Endothelial cell of umbilical vein (primary cell): ENCODE measurements around the gene B4GALT5. TPM values are rescaled to one million over a fixed set of nuclear protein-coding genes. Genes with fewer than 3 reads are reported as not detected.

ENCODE experiments used
- BruUV-seq: library from RNA; stranded (reverse); fragments of 400-500 nt; replicated peaks from 2 replicates; lab custom pipeline; 2021; lab: Mats Ljungman, UMichigan
- CTCF ChIA-PET: fragments of 300-600, 350-600 bp; sonication (Branson Sonifier 250); formaldehyde crosslinking; loops from one replicate; lab custom pipeline; 2021; ENCODE audit warnings: antibody characterized with exemption, inconsistent platforms; lab: Charles Lee
- POLR2A ChIA-PET: fragments of 300-600, 350-600 bp; sonication (Branson Sonifier 250); formaldehyde crosslinking; loops from one replicate; lab custom pipeline; 2021; ENCODE audit warnings: antibody characterized with exemption, inconsistent platforms; lab: Charles Lee
- DNase-seq: peaks from one replicate; pipeline ENCODE4 v3.0.0-alpha.2; 2011; ENCODE audit warnings: low read depth, low spot score
- FAIRE-seq: peaks from 2 replicates; lab custom pipeline; 2011; peaks lifted over from hg19 to GRCh38; lab: Jason Lieb, UNC
- H2AFZ ChIP-seq: 2 replicates; pipeline ENCODE4 v1.6.0; 2012; ENCODE audit warnings: low read depth, low read length, control low read depth, inconsistent platforms
- H3K27ac ChIP-seq: 2 replicates; pipeline ENCODE4 v1.5.1; 2011; ENCODE audit warnings: low read depth, mild to moderate bottlenecking, control low read depth, low read length, moderate library complexity; ENCODE audit not compliant: insufficient read depth
- H3K27me3 ChIP-seq, 2 experiments: 2 replicates each; pipeline versions ENCODE4 v1.6.0 to v1.6.1; 2011; ENCODE audit warnings: low read length in 2 of 2, mixed read lengths in 1 of 2; ENCODE audit not compliant: control insufficient read depth in 2 of 2, insufficient read depth in 2 of 2
- H3K36me3 ChIP-seq, 2 experiments: 2 replicates in 1 of 2; 3 replicates in 1 of 2; pipeline ENCODE4 v1.5.1; 2011; ENCODE audit warnings: low read length in 2 of 2, mild to moderate bottlenecking in 1 of 2, moderate library complexity in 1 of 2; ENCODE audit not compliant: control insufficient read depth in 2 of 2, insufficient read depth in 2 of 2; ENCODE audit errors: extremely low read depth in 1 of 2
- H3K4me1 ChIP-seq: 3 replicates; pipeline ENCODE4 v1.5.1; 2011; ENCODE audit warnings: mild to moderate bottlenecking, low read length; ENCODE audit not compliant: control insufficient read depth, insufficient read depth; ENCODE audit errors: extremely low read depth
- H3K4me2 ChIP-seq: 2 replicates; pipeline ENCODE4 v1.6.1; 2011; ENCODE audit warnings: low read length, control low read depth, mixed read lengths; ENCODE audit not compliant: insufficient read depth
- H3K4me3 ChIP-seq, 3 experiments: fragments of 200-600 bp in 1 of 3; sonication (generic), shearing (Covaris generic) in 1 of 3; replicated peaks in 1 of 3; 2 replicates each; pipeline ENCODE4 v1.5.1; 2011 to 2016; ENCODE audit warnings: control low read depth in 3 of 3, low read length in 3 of 3, mild to moderate bottlenecking in 2 of 3, inconsistent platforms in 1 of 3, low read depth in 1 of 3, moderate library complexity in 1 of 3; ENCODE audit not compliant: insufficient read depth in 1 of 3
- H3K79me2 ChIP-seq: 2 replicates; pipeline ENCODE4 v1.6.0; 2012; ENCODE audit warnings: low read length, inconsistent platforms; ENCODE audit not compliant: control insufficient read depth, insufficient read depth
- H3K9ac ChIP-seq: replicated peaks from 2 replicates; pipeline ENCODE3; 2011; ENCODE audit warnings: low read length, control low read depth; ENCODE audit not compliant: insufficient read depth; ENCODE audit errors: extremely low read depth
- H3K9me1 ChIP-seq: replicated peaks from 3 replicates; pipeline ENCODE4 v1.6.0; 2011; ENCODE audit warnings: mild to moderate bottlenecking, low read length; ENCODE audit not compliant: control insufficient read depth, insufficient read depth; ENCODE audit errors: extremely low read depth
- H3K9me3 ChIP-seq: replicated peaks from 2 replicates; pipeline ENCODE4 v1.5.1; 2012; ENCODE audit warnings: low read length, inconsistent platforms; ENCODE audit not compliant: control insufficient read depth, insufficient read depth
- H4K20me1 ChIP-seq: replicated peaks from 2 replicates; pipeline ENCODE3; 2011; ENCODE audit warnings: mild to moderate bottlenecking, low read length; ENCODE audit not compliant: control insufficient read depth, insufficient read depth; ENCODE audit errors: extremely low read depth
- CTCF ChIP-seq, 2 donors: IDR thresholded peaks; 1 replicate in 1 of 2; 2 replicates in 1 of 2; pipeline ENCODE4 v1.5.1; 2011; ENCODE audit warnings: low read length in 2 of 2, mild to moderate bottlenecking in 2 of 2, moderate library complexity in 2 of 2, control low read depth in 1 of 2, inconsistent platforms in 1 of 2, low read depth in 1 of 2; ENCODE audit not compliant: insufficient read depth in 1 of 2; ENCODE audit errors: extremely low read depth in 1 of 2
- EZH2 ChIP-seq: IDR thresholded peaks from 2 replicates; pipeline ENCODE4 v1.6.1; 2012; ENCODE audit warnings: borderline replicate concordance, low read depth, mild to moderate bottlenecking, moderate library complexity, low read length, inconsistent platforms; ENCODE audit not compliant: severe bottlenecking
- FOS ChIP-seq: IDR thresholded peaks from 2 replicates; pipeline ENCODE4 v1.6.1; 2011; ENCODE audit warnings: mild to moderate bottlenecking, low read length, moderate library complexity, borderline replicate concordance; ENCODE audit not compliant: insufficient read depth
- GATA2 ChIP-seq: IDR thresholded peaks from 2 replicates; pipeline ENCODE4 v1.7.0; 2011; ENCODE audit warnings: low read depth, mild to moderate bottlenecking, moderate library complexity, mixed read lengths, low read length; ENCODE audit not compliant: insufficient read length, insufficient read depth
- JUN ChIP-seq: IDR thresholded peaks from 2 replicates; pipeline ENCODE4 v1.6.1; 2011; ENCODE audit warnings: borderline replicate concordance, low read depth; ENCODE audit not compliant: insufficient read length, insufficient read depth
- MAX ChIP-seq: IDR thresholded peaks from 2 replicates; pipeline ENCODE4 v1.6.1; 2011; ENCODE audit not compliant: insufficient read depth, insufficient read length
- MYC ChIP-seq: IDR thresholded peaks from one replicate; pipeline ENCODE4 v1.6.1; 2011; ENCODE audit warnings: mild to moderate bottlenecking, low read depth, low read length
- POLR2A ChIP-seq: IDR thresholded peaks from 2 replicates; pipeline ENCODE4 v1.6.1; 2012; ENCODE audit warnings: low read depth, mild to moderate bottlenecking, control low read depth, low read length
- POLR2AphosphoS5 ChIP-seq: IDR thresholded peaks from 2 replicates; pipeline ENCODE4 v1.6.1; 2012; ENCODE audit warnings: low read depth, mild to moderate bottlenecking, control low read depth, low read length, moderate library complexity; ENCODE audit not compliant: insufficient read depth
- dilution Hi-C: fragments of 300-500 bp; cut with MboI; formaldehyde crosslinking; loops from one replicate; pipeline ENCODE4 v1.15.0; 2019; ENCODE audit warnings: low sequenced_read_pairs; ENCODE audit not compliant: extremely low pct_ligation_motif_present
- intact Hi-C: fragments of 100-400 bp; cut with micrococcal nuclease; formaldehyde crosslinking; loops from one replicate; pipeline ENCODE4 v1.10.0; 2022
- polyA plus RNA-seq, 4 experiments: library from polyadenylated mRNA; depleted of rRNA in 3 of 4; stranded (reverse) in 3 of 4; unstranded in 1 of 4; fragments of >200 nt; gene quantifications; 2 replicates each; pipeline versions ENCODE4 v1.2.1 to v1.2.3, GENCODE V29; 2011 to 2012; ENCODE audit warnings: missing spikeins in 1 of 4
- total RNA-seq: library from RNA; stranded (reverse); gene quantifications from 2 replicates; pipeline ENCODE4 v1.2.3, GENCODE V29; 2021

The B4GALT5 gene
- total and polyA plus RNA-seq, 2 donors (not counting 3 experiments of a cell fraction or from before 2014, with no cell fraction given), result 54.4 to 70.1 TPM

- Histone ChIP-seq H3K36me3 (no peaks in the 10 kb centered on the region), H3K9me1 (no peaks in the 10 kb centered on the region), H3K79me2 (no peaks in the 10 kb centered on the region), H4K20me1 (no peaks in the 10 kb centered on the region), H3K9me3 (no peaks in the 10 kb centered on the region), H3K27ac (no peak overlapping the region), H3K4me3 (no peak overlapping the region), H3K9ac (no peak overlapping the region), H3K27me3 (no peaks in the 10 kb centered on the region), H3K4me1 (no peaks in the 10 kb centered on the region), H3K4me2 (no peak overlapping the region), H2AFZ (no peak overlapping the region)
- FAIRE-seq, result no peak
- POLR2A ChIA-PET, result interaction anchor here (0.7 kb wide), 1 partner anchor 13 kb away, joined by 7 read pairs; no protein-coding TSS in a partner anchor
- dilution Hi-C loops (no loop called here), intact Hi-C loops (no loop called here)
- no peak for TF ChIP-seq GATA2
- TF ChIP-seq POLR2AphosphoS5, result no peak
- no peak for TF ChIP-seq CTCF (IDR thresholded peaks at IDR 0.05; ENCODE audit: extremely low read depth in 1 of 2, insufficient read depth in 1 of 2, low read depth in 1 of 2, low read length in 2 of 2)
- no peak for TF ChIP-seq MAX
- no peak for TF ChIP-seq EZH2
- no peak for TF ChIP-seq POLR2A
- no peak for TF ChIP-seq FOS
- TF ChIP-seq JUN, result no peak
- TF ChIP-seq MYC, result no peak
- no peak for DNase-seq
- CTCF ChIA-PET, result interaction anchor here (1.1 kb wide), 1 partner anchor 96 kb away, joined by 3 read pairs; no protein-coding TSS in a partner anchor
- no TSS peak for BruUV-seq
These were observed 35.9 kb upstream of the B4GALT5 start for GRCh38 chr20:49749625-49750024.
